ENCODE results near the gene UGT1A1.

Gene UGT1A1

GRCh38 chr2:233758141-233758540 is 1.9 kb upstream of the UGT1A1 start:
- Histone ChIP-seq H3K27me3 (peaks cover 3% of the 10 kb centered on the region), H3K4me1 (no peaks in the 10 kb centered on the region), H3K9me3 (no peaks in the 10 kb centered on the region), H3K4me3 (ENCODE audit: low read depth, low read length) (no peak overlapping the region), H3K36me3 (no peaks in the 10 kb centered on the region)
- no peak for DNase-seq
- no peak for TF ChIP-seq CTCF (IDR thresholded peaks at IDR 0.05; ENCODE audit: low read depth, low read length)

GRCh38 chr2:233758849-233759248 is 1.2 kb upstream of the UGT1A1 start:
- Histone ChIP-seq H3K27me3 (peaks cover 10% of the 10 kb centered on the region), H3K4me3 (ENCODE audit: low read depth, low read length) (no peak overlapping the region), H3K9me3 (no peaks in the 10 kb centered on the region), H3K36me3 (no peaks in the 10 kb centered on the region), H3K4me1 (no peaks in the 10 kb centered on the region)
- no peak for DNase-seq
- TF ChIP-seq CTCF (IDR thresholded peaks at IDR 0.05; ENCODE audit: low read depth, low read length): no peak

DNA sequence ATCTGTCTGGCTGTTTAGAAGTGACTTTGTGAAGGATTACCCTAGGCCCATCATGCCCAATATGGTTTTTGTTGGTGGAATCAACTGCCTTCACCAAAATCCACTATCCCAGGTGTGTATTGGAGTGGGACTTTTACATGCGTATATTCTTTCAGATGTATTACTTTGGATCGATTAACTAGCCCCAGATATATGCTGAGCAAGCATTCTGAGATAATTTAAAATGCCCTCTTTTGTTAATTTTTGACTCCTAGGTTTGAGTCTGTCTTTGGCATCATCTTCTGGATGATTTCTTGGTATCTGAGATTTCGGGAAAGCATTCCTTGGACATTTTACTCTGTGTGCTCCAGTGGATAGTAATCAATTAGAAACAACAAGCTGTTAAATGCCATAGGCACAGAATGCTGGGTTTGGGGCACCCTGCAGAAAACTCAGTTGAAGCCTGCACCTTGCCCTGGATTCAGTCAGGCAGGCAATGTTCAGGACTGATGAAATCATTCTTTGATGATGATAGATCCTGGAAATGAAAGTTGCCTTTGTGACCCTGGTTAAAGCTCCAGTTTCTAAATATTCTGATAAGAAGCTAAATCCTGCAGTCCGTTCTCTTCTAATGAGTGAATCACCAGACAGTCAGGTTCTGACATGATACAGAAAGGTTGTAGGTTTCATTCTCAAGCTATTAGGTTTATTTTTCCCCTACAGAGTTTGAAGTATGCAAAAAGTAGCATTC is 1.1 kb downstream of the UGT1A1 start:
- Histone ChIP-seq H3K27me3 (peaks cover 10% of the 10 kb centered on the region), H3K36me3 (no peaks in the 10 kb centered on the region), H3K9me3 (no peaks in the 10 kb centered on the region), H3K4me3 (ENCODE audit: low read depth, low read length) (no peak overlapping the region), H3K4me1 (no peaks in the 10 kb centered on the region)
- TF ChIP-seq CTCF (IDR thresholded peaks at IDR 0.05; ENCODE audit: low read depth, low read length): no peak
- no peak for DNase-seq

- H3K4me3 ChIP-seq (ENCODE audit: low read depth, low read length): no peak overlapping the region
- H3K36me3 ChIP-seq: no peaks in the 10 kb centered on the region
- peaks cover 26% of the 10 kb centered on the region for H3K27me3 ChIP-seq
- no peak for TF ChIP-seq CTCF (IDR thresholded peaks at IDR 0.05; ENCODE audit: low read depth, low read length)
- no peaks in the 10 kb centered on the region for H3K4me1 ChIP-seq
- DNase-seq: no peak
- no peaks in the 10 kb centered on the region for H3K9me3 ChIP-seq
Observed at GRCh38 chr2:233764264-233764663, 4.2 kb downstream of the UGT1A1 start.

- Histone ChIP-seq H3K4me1 (no peaks in the 10 kb centered on the region), H3K27me3 (peaks cover 29% of the 10 kb centered on the region), H3K36me3 (no peaks in the 10 kb centered on the region), H3K9me3 (no peaks in the 10 kb centered on the region), H3K4me3 (ENCODE audit: low read depth, low read length) (no peak overlapping the region)
- no peak for TF ChIP-seq CTCF (IDR thresholded peaks at IDR 0.05; ENCODE audit: low read depth, low read length)
- no peak for DNase-seq
Observed at GRCh38 chr2:233764761-233765160, 4.7 kb downstream of the UGT1A1 start.

- no peak for TF ChIP-seq CTCF (IDR thresholded peaks at IDR 0.05; ENCODE audit: low read depth, low read length)
- no peaks in the 10 kb centered on the region for H3K36me3 ChIP-seq
- H3K9me3 ChIP-seq: no peaks in the 10 kb centered on the region
- DNase-seq: no peak
- H3K4me3 ChIP-seq (ENCODE audit: low read depth, low read length): no peak overlapping the region
- no peaks in the 10 kb centered on the region for H3K4me1 ChIP-seq
- peaks cover 33% of the 10 kb centered on the region for H3K27me3 ChIP-seq
Observed at GRCh38 chr2:233766416-233766815, 6.3 kb downstream of the UGT1A1 start.

Data from BE2C (cell line).